OCI-M1 (cell line): ENCODE results near the gene SPNS3.

Source experiments
- DNase-seq: peaks from one replicate; lab custom pipeline; 2025; lab: John Stamatoyannopoulos, UW

Gene SPNS3

GRCh38 chr17:4469552-4469951 lies 35.8 kb downstream of the SPNS3 start:
- DNase-seq, result no peak

GRCh38 chr17:4472286-4472685 lies 38.5 kb downstream of the SPNS3 start:
- no peak for DNase-seq

- no peak for DNase-seq
Observed at GRCh38 chr17:4474093-4474492, 40.4 kb downstream of the SPNS3 start.

- DNase-seq, result no peak
Observed at GRCh38 chr17:4475001-4475400, 41.3 kb downstream of the SPNS3 start.

GRCh38 chr17:4475463-4475862 lies 41.7 kb downstream of the SPNS3 start:
- no peak for DNase-seq

- no peak for DNase-seq
Observed at GRCh38 chr17:4476017-4476416, 42.3 kb downstream of the SPNS3 start.

GRCh38 chr17:4476511-4477070 lies 42.9 kb downstream of the SPNS3 start:
- DNase-seq, result no peak

- no peak for DNase-seq
Observed at GRCh38 chr17:4477255-4477791, 43.6 kb downstream of the SPNS3 start.

- no peak for DNase-seq
Observed at GRCh38 chr17:4478318-4478830, 44.6 kb downstream of the SPNS3 start.

- no peak for DNase-seq
Observed at GRCh38 chr17:4479340-4479981, 45.7 kb downstream of the SPNS3 start.

- DNase-seq, result no peak
Observed at GRCh38 chr17:4479982-4480751, 46.4 kb downstream of the SPNS3 start.

GRCh38 chr17:4480929-4481898 lies 47.5 kb downstream of the SPNS3 start:
- peak; percentile 12 for DNase-seq

GRCh38 chr17:4482338-4483011 lies 48.7 kb downstream of the SPNS3 start:
- no peak for DNase-seq

GRCh38 chr17:4483012-4483840 lies 49.5 kb downstream of the SPNS3 start:
- no peak for DNase-seq

GRCh38 chr17:4485676-4486646 lies 52.2 kb downstream of the SPNS3 start:
- no peak for DNase-seq

GRCh38 chr17:4487296-4487695 lies 53.6 kb downstream of the SPNS3 start:
- no peak for DNase-seq

- no peak for DNase-seq
Observed at GRCh38 chr17:4487820-4488716, 54.3 kb downstream of the SPNS3 start.
